Transverse colon (tissue), 4 donors: ENCODE data around the gene PHPT1.

Experiments used
- CTCF ChIP-seq, 5 experiments: fragments of 200-600 bp in 3 of 5; fragments of 450-650 bp in 2 of 5; sonication (generic) in 3 of 5; IDR thresholded peaks; 1 replicate in 2 of 5; 2 replicates in 3 of 5; pipeline ENCODE4 v1.5.1; 2016 to 2017; ENCODE audit warnings: antibody characterized with exemption in 5 of 5, inconsistent platforms in 3 of 5, mild to moderate bottlenecking in 2 of 5, moderate library complexity in 1 of 5
- EP300 ChIP-seq: sonication (generic); formaldehyde crosslinking; IDR thresholded peaks from one replicate; pipeline ENCODE4 v1.6.1; 2017; ENCODE audit warnings: antibody characterized with exemption, low read depth
- POLR2A ChIP-seq: fragments of 450-650 bp; IDR thresholded peaks from one replicate; pipeline ENCODE4 v1.6.1; 2016; ENCODE audit warnings: antibody characterized with exemption, mild to moderate bottlenecking, moderate library complexity
- POLR2AphosphoS5 ChIP-seq, 3 donors: sonication (generic); formaldehyde crosslinking; IDR thresholded peaks; one replicate each; pipeline ENCODE4 v1.6.1; 2016; ENCODE audit warnings: antibody characterized with exemption in 3 of 3

GRCh38 chr9:136835932-136836904, 13.0 kb upstream of the PHPT1 start:
- no peak for TF ChIP-seq POLR2AphosphoS5 (IDR thresholded peaks at IDR 0.05)
- TF ChIP-seq CTCF (IDR thresholded peaks at IDR 0.05): no peak
- no peak for TF ChIP-seq POLR2A
- TF ChIP-seq EP300: no peak
